ENCODE measurements around the gene ZNF816. TPM values are rescaled to one million over a fixed set of nuclear protein-coding genes. Genes with fewer than 3 reads are reported as not detected.

Gene ZNF816
- total and polyA plus RNA-seq, 2 of the 8 experiments (the other 6 are each of a cell fraction or from before 2014, with no cell fraction given), result 2.7 to 13.2 TPM

DNA sequence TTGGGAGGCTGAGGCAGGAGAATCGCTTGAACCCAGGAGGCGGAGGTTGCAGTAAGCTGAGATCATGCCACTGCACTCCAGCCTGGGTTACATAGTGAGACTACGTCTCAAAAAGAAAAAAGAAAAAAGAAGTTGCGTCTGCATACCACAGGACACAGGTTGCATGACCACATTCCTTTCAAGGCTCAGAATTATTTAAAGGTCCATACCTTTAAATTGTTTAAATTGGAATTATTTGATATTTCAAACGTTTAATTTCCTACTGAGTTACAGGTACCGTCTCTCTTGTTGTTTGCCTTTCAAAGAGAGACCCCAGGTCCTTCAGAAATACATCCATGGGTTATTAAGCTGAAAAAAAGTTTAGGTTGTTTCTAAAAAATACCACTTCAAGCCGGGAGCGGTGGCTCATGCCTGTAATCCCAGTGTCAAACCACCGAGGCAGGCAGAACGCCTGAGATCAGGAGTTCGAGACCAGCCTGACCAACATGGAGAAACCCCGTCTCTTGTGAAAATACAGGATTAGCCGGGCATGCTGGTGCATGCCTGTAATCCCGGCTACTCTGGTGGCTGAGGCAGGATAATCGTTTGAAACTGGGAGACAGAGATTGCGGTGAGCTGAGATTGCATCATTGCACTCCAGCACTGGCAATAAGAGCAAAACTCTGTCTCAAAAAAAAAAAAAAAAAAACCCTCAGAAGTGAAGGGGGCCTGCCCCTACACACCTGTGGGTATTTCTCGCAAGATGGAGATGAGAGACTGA, 18.6 kb downstream of the ZNF816 start:
- ChIA-PET CTCF (ENCODE audit: partially characterized antibody) (interaction anchor here (1.0 to 1.6 kb wide), 2 partner anchors 20 to 50 kb away, joined by 4 to 5 read pairs; no protein-coding TSS in a partner anchor), POLR2A (ENCODE audit: partially characterized antibody) (no interaction called here)
- peak overlapping the region; percentile 74 for H2BK20ac ChIP-seq (ENCODE audit: low read length)
- peak overlapping the region; percentile 34; the same call in 1 of the 2 replicates for H3K27ac ChIP-seq (ENCODE audit: low read depth, low read length)
- H4K91ac ChIP-seq (replicated peaks; ENCODE audit: insufficient read length, low read length), result peak overlapping the region; percentile 54
- peaks cover 0 to 19% of the 10 kb centered on the region in 2 experiments; a peak in 1 of 4 replicates for H3K79me2 ChIP-seq (ENCODE audit: control insufficient read depth in 1 of 2, insufficient read depth in 2 of 2, low read length in 2 of 2)
- TF ChIP-seq SIRT6 (IDR thresholded peaks at IDR 0.05; ENCODE audit: low read length), result no peak
- TF ChIP-seq SAP30 (IDR thresholded peaks at IDR 0.05; ENCODE audit: insufficient read depth, insufficient replicate concordance, low read length), result no peak
- TF ChIP-seq CEBPB (IDR thresholded peaks at IDR 0.05; ENCODE audit: low read depth, low read length), result peak; percentile 33; the same call in 1 of the 2 replicates
- TF ChIP-seq, protein P1, sequence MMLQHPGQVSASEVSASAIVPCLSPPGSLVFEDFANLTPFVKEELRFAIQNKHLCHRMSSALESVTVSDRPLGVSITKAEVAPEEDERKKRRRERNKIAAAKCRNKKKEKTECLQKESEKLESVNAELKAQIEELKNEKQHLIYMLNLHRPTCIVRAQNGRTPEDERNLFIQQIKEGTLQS (IDR thresholded peaks at IDR 0.05; ENCODE audit: insufficient read depth, low read depth, low read length), result no peak
- no peak for TF ChIP-seq JUN (IDR thresholded peaks at IDR 0.05; ENCODE audit: low read depth, low read length)
- no peak for TF ChIP-seq HDAC2 (IDR thresholded peaks at IDR 0.05; ENCODE audit: borderline replicate concordance in 1 of 2, low read depth in 2 of 2, low read length in 2 of 2)
- no peak for TF ChIP-seq BCL11A (IDR thresholded peaks at IDR 0.05; ENCODE audit: low read depth in 2 of 2, low read length in 2 of 2)
- H3K27me3 ChIP-seq (replicated peaks in 1 of 4; ENCODE audit: control insufficient read depth in 3 of 4, extremely low read depth in 1 of 4, insufficient read depth in 3 of 4, low read length in 3 of 4), result no peaks in the 10 kb centered on the region
- peak overlapping the region; percentile 43 for H2BK120ac ChIP-seq (replicated peaks; ENCODE audit: low read depth, low read length)
- peak overlapping the region; percentile 63; the same call in 1 of the 2 replicates for H2BK12ac ChIP-seq (ENCODE audit: low read depth, low read length)
- peaks cover 8 to 11% of the 10 kb centered on the region in 2 experiments for H3K9me3 ChIP-seq (ENCODE audit: insufficient read depth in 2 of 2, low read depth in 1 of 2, low read length in 1 of 2)
- H3K4ac ChIP-seq (replicated peaks; ENCODE audit: insufficient read length, low read depth, low read length), result no peak overlapping the region
- H3K56ac ChIP-seq (replicated peaks; ENCODE audit: insufficient read length, low read depth, low read length), result no peak overlapping the region
- DNase-seq (ENCODE audit: low read depth in 1 of 2, low spot score in 2 of 2) (no peak), FAIRE-seq (no peak)
- H3K18ac ChIP-seq (ENCODE audit: extremely low read depth, low read length), result peak overlapping the region; percentile 91; the same call in 1 of the 2 replicates
- H3K9ac ChIP-seq (replicated peaks in 1 of 4; ENCODE audit: extremely low read depth in 1 of 4, low read depth in 3 of 4, low read length in 3 of 4), result peak overlapping the region in 1 of 4 experiments; percentile 37; a peak in 1 of 7 replicates
- 0 out of 2 replicates have a peak overlapping the region, but pooled peaks have one; percentile 39 for H2AK5ac ChIP-seq (ENCODE audit: low read depth, low read length)
- WGBS, 2 experiments (ENCODE audit: extremely low coverage in 1 of 2, insufficient coverage in 1 of 2, insufficient read length in 1 of 2, insufficient replicate concordance in 2 of 2, low coverage in 1 of 2, low lambda C conversion rate in 2 of 2, missing lambda C conversion rate in 1 of 2), result 74% methylated on average over 16 of the region's 17 CpGs; no CpG with 5 or more reads in 1 of the 2 experiments
- no peak overlapping the region; the same call in 1 of the 2 replicates for H4K8ac ChIP-seq (ENCODE audit: extremely low read depth, insufficient read depth, low read length)
- H3K4me3 ChIP-seq (ENCODE audit: extremely low read depth in 1 of 4, insufficient read depth in 2 of 4, low read depth in 3 of 4, low read length in 4 of 4), result no peak overlapping the region; a peak in 1 of 8 replicates
- no peak overlapping the region for H2BK15ac ChIP-seq (ENCODE audit: low read length)
- H4K5ac ChIP-seq (ENCODE audit: insufficient read length, low read depth, low read length), result no peak overlapping the region
- H3K79me1 ChIP-seq (ENCODE audit: low read depth, low read length), result no peaks in the 10 kb centered on the region
- H2BK5ac ChIP-seq (ENCODE audit: low read depth, low read length), result peak overlapping the region; percentile 46; the same call in 1 of the 2 replicates
- no peaks in the 10 kb centered on the region for H4K20me1 ChIP-seq (replicated peaks in 1 of 2; ENCODE audit: control insufficient read depth in 1 of 2, insufficient read depth in 2 of 2, low read length in 2 of 2)
- H3K14ac ChIP-seq (ENCODE audit: insufficient read length), result no peak overlapping the region
- no peak overlapping the region for H2AFZ ChIP-seq (ENCODE audit: low read length)
- H3K23ac ChIP-seq (ENCODE audit: insufficient read length), result no peak overlapping the region
- peaks cover 2 to 15% (median 11%) of the 10 kb centered on the region in 4 experiments; a peak in 5 of 7 replicates for H3K4me1 ChIP-seq (replicated peaks in 1 of 4; ENCODE audit: control insufficient read depth in 3 of 4, insufficient read depth in 4 of 4, low read length in 3 of 4)
- peaks cover 0 to 6% (median 0%) of the 10 kb centered on the region in 4 experiments; a peak in 1 of 8 replicates for H3K36me3 ChIP-seq (ENCODE audit: control insufficient read depth in 2 of 4, insufficient read depth in 4 of 4, low read length in 3 of 4)
- H3K23me2 ChIP-seq (ENCODE audit: low read depth, low read length), result peaks cover 5% of the 10 kb centered on the region; the same call in 1 of the 2 replicates
- peak overlapping the region in 1 of 2 experiments; percentile 67; a peak in 2 of 4 replicates for H3K4me2 ChIP-seq (ENCODE audit: insufficient read depth in 1 of 2, low read depth in 2 of 2, low read length in 2 of 2)

Data from H1 (cell line).